ENCODE data around the gene GC. TPM values are rescaled to one million over a fixed set of nuclear protein-coding genes. Genes with fewer than 3 reads are reported as not detected.
"Not testable (repeated sequence)": the region's sequence is repeated elsewhere in the genome, so short reads cannot be mapped to it uniquely, and the experiment has no call there.

The GC gene
- total RNA-seq, 5 donors from 2014 or later (not counting 1 experiment from before 2014, with no cell fraction given) = 1.4 to 2.0 (median 1.4) TPM; not detected in 2

DNA sequence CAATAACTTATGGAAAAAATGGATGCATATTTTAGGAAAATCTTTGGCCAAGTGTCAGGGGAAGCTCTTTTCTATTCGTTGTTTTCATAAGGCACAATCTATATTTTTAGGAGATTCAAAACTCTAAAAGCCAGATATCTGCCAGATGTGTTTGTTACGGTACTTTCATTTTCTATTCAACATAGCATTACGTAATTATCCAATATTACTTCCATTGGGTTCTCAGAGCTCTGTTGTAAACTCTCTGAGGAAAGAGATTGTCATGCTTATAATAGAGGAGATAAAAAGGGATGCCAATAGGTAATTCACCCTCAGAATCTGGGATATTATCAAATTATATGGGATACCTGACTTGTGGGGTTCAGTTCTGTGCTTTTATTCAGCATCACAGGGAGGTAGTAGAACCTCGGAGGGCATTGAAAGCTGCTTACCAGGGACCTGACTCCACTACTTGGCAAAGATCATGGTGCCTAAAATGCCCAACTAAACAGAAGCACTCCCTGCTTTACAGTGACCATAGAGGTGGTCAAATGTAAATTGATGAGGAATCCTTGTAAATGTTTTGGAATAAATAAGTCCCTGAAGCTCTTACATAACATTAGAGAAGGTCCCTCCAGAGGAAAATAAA lies 32.9 kb upstream of the GC start:
- no peaks in the 10 kb centered on the region for H3K4me1 ChIP-seq (ENCODE audit: control insufficient read depth in 1 of 2, extremely low read depth in 1 of 2, insufficient read depth in 2 of 2, low read length in 2 of 2)
- Mint-ChIP-seq H3K27ac (no peak overlapping the region), H3K36me3 (no peaks in the 10 kb centered on the region), H3K27me3 (peaks cover 0 to 1% of the 10 kb centered on the region in 2 donors), H3K4me3 (no peak overlapping the region), H3K4me1 (no peaks in the 10 kb centered on the region), H3K9me3 (no peaks in the 10 kb centered on the region)
- ChIA-PET POLR2A (no interaction called here), CTCF (no interaction called here)
- no peak overlapping the region for H3K27ac ChIP-seq (ENCODE audit: low read length)
- DNase-seq (no peak), ATAC-seq (replicated peaks in 1 of 4) (no peak)
- no peak overlapping the region for H3K4me3 ChIP-seq (ENCODE audit: control insufficient read depth in 1 of 2, extremely low read depth in 1 of 2, low read length in 1 of 2)
- H3K9me3 ChIP-seq = no peaks in the 10 kb centered on the region
- no CpG with 5 or more reads among the region's 4 CpGs for WGBS (ENCODE audit: insufficient coverage)
- H3K36me3 ChIP-seq (ENCODE audit: control insufficient read depth in 2 of 2, extremely low read depth in 1 of 2, insufficient read depth in 1 of 2, low read length in 1 of 2) = no peaks in the 10 kb centered on the region
- H3K27me3 ChIP-seq (replicated peaks in 1 of 2; ENCODE audit: control insufficient read depth in 2 of 2, extremely low read depth in 1 of 2, insufficient read depth in 2 of 2, low read length in 1 of 2) = peaks cover 0 to 11% of the 10 kb centered on the region in 2 experiments

DNA sequence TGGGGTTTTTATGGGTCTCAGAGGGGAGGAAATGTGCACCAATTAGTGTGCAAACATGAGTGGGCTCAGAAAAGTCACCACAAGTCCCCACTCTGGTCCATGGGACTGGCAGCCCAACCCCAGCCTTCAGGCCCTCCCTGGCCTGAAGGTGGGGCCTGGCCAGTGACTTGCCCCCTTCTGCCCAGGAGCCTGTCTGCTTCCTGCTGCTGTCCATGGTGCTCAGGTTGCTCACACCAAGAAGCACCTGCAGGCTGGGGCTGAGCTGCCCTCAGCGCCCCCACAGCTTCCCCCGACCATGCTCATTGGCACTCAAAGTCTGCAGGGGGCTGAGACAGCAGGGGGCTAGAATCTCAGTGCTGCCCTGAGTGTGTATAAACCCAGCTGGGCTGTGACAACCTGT lies 30.6 kb upstream of the GC start:
- no peak overlapping the region for H3K4me3 Mint-ChIP-seq
- ATAC-seq (replicated peaks in 1 of 4) (no peak), DNase-seq (no peak)
- H3K9me3 ChIP-seq = no peaks in the 10 kb centered on the region
- WGBS (ENCODE audit: insufficient coverage) = 71% methylated on average over 2 of the region's 2 CpGs
- no peaks in the 10 kb centered on the region for H3K36me3 Mint-ChIP-seq
- H3K27ac ChIP-seq (ENCODE audit: low read length) = no peak overlapping the region
- H3K27ac Mint-ChIP-seq = no peak overlapping the region
- POLR2A ChIA-PET = no interaction called here
- H3K4me1 ChIP-seq (ENCODE audit: control insufficient read depth in 1 of 2, extremely low read depth in 1 of 2, insufficient read depth in 2 of 2, low read length in 2 of 2) = no peaks in the 10 kb centered on the region
- no peaks in the 10 kb centered on the region for H3K4me1 Mint-ChIP-seq
- no peak overlapping the region for H3K4me3 ChIP-seq (ENCODE audit: control insufficient read depth in 1 of 2, extremely low read depth in 1 of 2, low read length in 1 of 2)
- no peaks in the 10 kb centered on the region for H3K9me3 Mint-ChIP-seq
- peaks cover 0 to 11% of the 10 kb centered on the region in 2 experiments for H3K27me3 ChIP-seq (replicated peaks in 1 of 2; ENCODE audit: control insufficient read depth in 2 of 2, extremely low read depth in 1 of 2, insufficient read depth in 2 of 2, low read length in 1 of 2)
- H3K36me3 ChIP-seq (ENCODE audit: control insufficient read depth in 2 of 2, extremely low read depth in 1 of 2, insufficient read depth in 1 of 2, low read length in 1 of 2) = no peaks in the 10 kb centered on the region
- CTCF ChIA-PET = no interaction called here
- peaks cover 0 to 1% of the 10 kb centered on the region in 2 donors for H3K27me3 Mint-ChIP-seq

GRCh38 chr4:71809805-71810204 lies 25.9 kb upstream of the GC start:
- H3K9me3 ChIP-seq; H3K27ac ChIP-seq (ENCODE audit: low read length); H3K36me3 ChIP-seq (ENCODE audit: control insufficient read depth in 2 of 2, extremely low read depth in 1 of 2, insufficient read depth in 1 of 2, low read length in 1 of 2); DNase-seq; H3K4me1 Mint-ChIP-seq; H3K4me3 ChIP-seq (ENCODE audit: control insufficient read depth in 1 of 2, extremely low read depth in 1 of 2, low read length in 1 of 2); H3K27me3 Mint-ChIP-seq; H3K4me1 ChIP-seq (ENCODE audit: control insufficient read depth in 1 of 2, extremely low read depth in 1 of 2, insufficient read depth in 2 of 2, low read length in 2 of 2); POLR2A ChIA-PET; H3K36me3 Mint-ChIP-seq; CTCF ChIA-PET; H3K9me3 Mint-ChIP-seq; ATAC-seq (replicated peaks in 1 of 4); H3K4me3 Mint-ChIP-seq; H3K27ac Mint-ChIP-seq: not testable (repeated sequence)
- WGBS (ENCODE audit: insufficient coverage) = 100% methylated on average over 1 of the region's 1 CpG
- H3K27me3 ChIP-seq (replicated peaks in 1 of 2; ENCODE audit: control insufficient read depth in 2 of 2, extremely low read depth in 1 of 2, insufficient read depth in 2 of 2, low read length in 1 of 2) = peaks cover 0 to 11% of the 10 kb centered on the region in 2 experiments

GRCh38 chr4:71807469-71807868 lies 23.6 kb upstream of the GC start:
- POLR2A ChIA-PET = no interaction called here

DNA sequence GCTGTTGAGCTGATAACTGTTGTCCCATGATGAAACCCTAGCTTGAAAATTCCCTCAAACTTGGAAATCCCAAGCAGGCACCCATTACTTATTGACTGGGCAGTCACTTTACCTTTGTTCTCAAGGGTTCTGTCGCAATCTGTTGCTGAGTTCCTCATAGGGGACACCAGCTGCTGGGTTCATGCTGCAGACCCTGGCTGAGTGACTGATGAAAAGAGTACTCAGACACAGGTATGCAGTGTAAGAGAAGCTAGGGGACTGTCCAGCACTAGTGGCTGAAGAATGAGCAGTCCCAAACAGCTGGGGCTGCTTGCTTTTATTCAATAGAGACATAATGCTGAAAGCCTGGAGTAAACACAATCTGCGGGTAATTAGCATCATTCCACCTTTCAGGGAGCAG lies 21.4 kb upstream of the GC start:
- H3K4me1 Mint-ChIP-seq; H3K4me1 ChIP-seq (ENCODE audit: control insufficient read depth in 1 of 2, extremely low read depth in 1 of 2, insufficient read depth in 2 of 2, low read length in 2 of 2); H3K36me3 ChIP-seq (ENCODE audit: control insufficient read depth in 2 of 2, extremely low read depth in 1 of 2, insufficient read depth in 1 of 2, low read length in 1 of 2); H3K27me3 ChIP-seq (replicated peaks in 1 of 2; ENCODE audit: control insufficient read depth in 2 of 2, extremely low read depth in 1 of 2, insufficient read depth in 2 of 2, low read length in 1 of 2); H3K4me3 ChIP-seq (ENCODE audit: control insufficient read depth in 1 of 2, extremely low read depth in 1 of 2, low read length in 1 of 2); H3K9me3 Mint-ChIP-seq; H3K27ac Mint-ChIP-seq; H3K27me3 Mint-ChIP-seq; H3K4me3 Mint-ChIP-seq; H3K36me3 Mint-ChIP-seq; H3K9me3 ChIP-seq; H3K27ac ChIP-seq (ENCODE audit: low read length); POLR2A ChIA-PET; DNase-seq; CTCF ChIA-PET; ATAC-seq (replicated peaks in 1 of 4): not testable (repeated sequence)
- WGBS (ENCODE audit: insufficient coverage) = no CpG with 5 or more reads among the region's 2 CpGs

More at GRCh38 chr4:71807469-71807868, 23.6 kb upstream of the GC start:
- Mint-ChIP-seq H3K4me1 (no peaks in the 10 kb centered on the region), H3K9me3 (no peaks in the 10 kb centered on the region), H3K27ac (no peak overlapping the region), H3K36me3 (no peaks in the 10 kb centered on the region), H3K27me3 (no peaks in the 10 kb centered on the region), H3K4me3 (no peak overlapping the region)
- CTCF ChIA-PET = no interaction called here
- Histone ChIP-seq H3K27ac (ENCODE audit: low read length) (no peak overlapping the region), H3K9me3 (no peaks in the 10 kb centered on the region), H3K4me3 (ENCODE audit: control insufficient read depth in 1 of 2, extremely low read depth in 1 of 2, low read length in 1 of 2) (no peak overlapping the region), H3K36me3 (ENCODE audit: control insufficient read depth in 2 of 2, extremely low read depth in 1 of 2, insufficient read depth in 1 of 2, low read length in 1 of 2) (no peaks in the 10 kb centered on the region), H3K4me1 (ENCODE audit: control insufficient read depth in 1 of 2, extremely low read depth in 1 of 2, insufficient read depth in 2 of 2, low read length in 2 of 2) (no peaks in the 10 kb centered on the region), H3K27me3 (replicated peaks in 1 of 2; ENCODE audit: control insufficient read depth in 2 of 2, extremely low read depth in 1 of 2, insufficient read depth in 2 of 2, low read length in 1 of 2) (no peaks in the 10 kb centered on the region)
- no CpG with 5 or more reads among the region's 3 CpGs for WGBS (ENCODE audit: insufficient coverage)
- ATAC-seq (replicated peaks in 1 of 4) (no peak), DNase-seq (no peak)

GRCh38 chr4:71804017-71804697 lies 20.3 kb upstream of the GC start:
- H3K36me3 Mint-ChIP-seq; H3K4me1 Mint-ChIP-seq; H3K4me3 Mint-ChIP-seq; H3K9me3 Mint-ChIP-seq; H3K4me1 ChIP-seq (ENCODE audit: control insufficient read depth in 1 of 2, extremely low read depth in 1 of 2, insufficient read depth in 2 of 2, low read length in 2 of 2); H3K9me3 ChIP-seq; DNase-seq; H3K27me3 ChIP-seq (replicated peaks in 1 of 2; ENCODE audit: control insufficient read depth in 2 of 2, extremely low read depth in 1 of 2, insufficient read depth in 2 of 2, low read length in 1 of 2); H3K27ac Mint-ChIP-seq; CTCF ChIA-PET; H3K27me3 Mint-ChIP-seq; H3K4me3 ChIP-seq (ENCODE audit: control insufficient read depth in 1 of 2, extremely low read depth in 1 of 2, low read length in 1 of 2); POLR2A ChIA-PET; ATAC-seq (replicated peaks in 1 of 4); H3K36me3 ChIP-seq (ENCODE audit: control insufficient read depth in 2 of 2, extremely low read depth in 1 of 2, insufficient read depth in 1 of 2, low read length in 1 of 2); H3K27ac ChIP-seq (ENCODE audit: low read length): not testable (repeated sequence)
- 80% methylated on average over 1 of the region's 4 CpGs for WGBS (ENCODE audit: insufficient coverage)
